ENCODE data around the gene APH1B.

APH1B gene

GRCh38 chr15:63357731-63358130, 80.3 kb downstream of the APH1B start:
- DNase-seq = no peak

- DNase-seq = no peak
Measured at GRCh38 chr15:63358241-63359029, 81.0 kb downstream of the APH1B start.
